Measurements from ENCODE around the gene EHMT1. TPM values are rescaled to one million over a fixed set of nuclear protein-coding genes. Genes with fewer than 3 reads are reported as not detected.
A peak's percentile ranks its signal among the peaks of the same experiment; 100 is the strongest.

Gene EHMT1
- total RNA-seq, 6 experiments from 2014 or later, result 26.8 to 51.9 (median 36.7) TPM

GRCh38 chr9:137753192-137753765 is 134.5 kb downstream of the EHMT1 start:
- no peak overlapping the region for H3K27ac ChIP-seq
- intact Hi-C loops (cut with DNase I), result no loop called here
- H3K9me3 ChIP-seq, result no peaks in the 10 kb centered on the region
- H3K4me1 ChIP-seq, result peaks cover 0 to 11% (median 5%) of the 10 kb centered on the region in 4 donors
- peaks cover 0 to 28% (median 10%) of the 10 kb centered on the region in 4 donors for H3K36me3 ChIP-seq
- TF ChIP-seq CTCF (IDR thresholded peaks at IDR 0.05), result no peak
- no peak for TF ChIP-seq POLR2A (IDR thresholded peaks at IDR 0.05)
- no peak for ATAC-seq
- no peak for DNase-seq
- 90% methylated on average over 7 of the region's 22 CpGs for WGBS (ENCODE audit: insufficient coverage, low coverage, low lambda C conversion rate, missing lambda C conversion rate)
- no peaks in the 10 kb centered on the region for H3K27me3 ChIP-seq
- no peak overlapping the region for H3K4me3 ChIP-seq

GRCh38 chr9:137755261-137755927 is 136.6 kb downstream of the EHMT1 start:
- Histone ChIP-seq H3K27ac (no peak overlapping the region), H3K36me3 (peaks cover 0 to 49% (median 14%) of the 10 kb centered on the region in 4 donors), H3K4me1 (peaks cover 0 to 11% (median 5%) of the 10 kb centered on the region in 4 donors), H3K27me3 (no peaks in the 10 kb centered on the region), H3K4me3 (no peak overlapping the region), H3K9me3 (no peaks in the 10 kb centered on the region)
- WGBS (ENCODE audit: insufficient coverage, low coverage, low lambda C conversion rate, missing lambda C conversion rate), result 93% methylated on average over 4 of the region's 7 CpGs
- intact Hi-C loops (cut with DNase I), result no loop called here
- no peak for DNase-seq
- no peak for TF ChIP-seq CTCF (IDR thresholded peaks at IDR 0.05)
- no peak for TF ChIP-seq POLR2A (IDR thresholded peaks at IDR 0.05)
- ATAC-seq, result no peak

- Histone ChIP-seq H3K36me3 (peaks cover 0 to 50% (median 13%) of the 10 kb centered on the region in 4 donors), H3K27ac (peak overlapping the region in 1 of 3 donors; percentile 26), H3K9me3 (no peaks in the 10 kb centered on the region), H3K4me1 (peaks cover 0 to 11% (median 5%) of the 10 kb centered on the region in 4 donors), H3K4me3 (no peak overlapping the region), H3K27me3 (no peaks in the 10 kb centered on the region)
- DNase-seq, result no peak
- intact Hi-C loops (cut with DNase I), result no loop called here
- peak in 2 of 4 donors; percentile 29 to 39 for ATAC-seq
- 82% methylated on average over 9 of the region's 13 CpGs for WGBS (ENCODE audit: insufficient coverage, low coverage, low lambda C conversion rate, missing lambda C conversion rate)
- no peak for TF ChIP-seq CTCF (IDR thresholded peaks at IDR 0.05)
- TF ChIP-seq POLR2A (IDR thresholded peaks at IDR 0.05), result no peak
Observed at GRCh38 chr9:137756045-137756744, 137.4 kb downstream of the EHMT1 start.

GRCh38 chr9:137757139-137757538 is 138.3 kb downstream of the EHMT1 start:
- ATAC-seq (peak; percentile 85 to 93 (median 90)), DNase-seq (peak; percentile 83 to 86 (median 85))
- H3K4me1 ChIP-seq, result peaks cover 0 to 11% (median 5%) of the 10 kb centered on the region in 4 donors
- no peaks in the 10 kb centered on the region for H3K9me3 ChIP-seq
- H3K27ac ChIP-seq, result peak overlapping the region; percentile 23 to 44 (median 26)
- WGBS (ENCODE audit: insufficient coverage, low coverage, low lambda C conversion rate, missing lambda C conversion rate), result 36% methylated on average over 3 of the region's 10 CpGs
- H3K27me3 ChIP-seq, result no peaks in the 10 kb centered on the region
- TF ChIP-seq POLR2A (IDR thresholded peaks at IDR 0.05) (no peak), CTCF (IDR thresholded peaks at IDR 0.05) (no peak)
- H3K4me3 ChIP-seq, result no peak overlapping the region
- peaks cover 0 to 52% (median 13%) of the 10 kb centered on the region in 4 donors for H3K36me3 ChIP-seq
- intact Hi-C loops (cut with DNase I), result no loop called here

Measured in right lobe of liver (tissue), 6 donors.